RWPE2 (cell line): ENCODE results near the gene ECI1.

Experiments used
- ATAC-seq: fragments of 200-7000 bp; cut with Tn5 transposase; 3 replicates; pipeline ENCODE4 v1.9.1; 2021; ENCODE audit warnings: low read depth
- DNase-seq: peaks from one replicate; pipeline ENCODE4 v3.0.0-alpha.2; 2020; ENCODE audit warnings: low spot score
- H3K27ac ChIP-seq: fragments of 450-650 bp; 2 replicates; pipeline ENCODE4 v1.5.1; 2017; ENCODE audit warnings: mild to moderate bottlenecking; ENCODE audit not compliant: poor library complexity, severe bottlenecking
- H3K27me3 ChIP-seq: fragments of 250-450 bp; sonication (Bioruptor Pico); 2 replicates; pipeline ENCODE4 v1.5.1; 2021; ENCODE audit warnings: mild to moderate bottlenecking, moderate library complexity; ENCODE audit not compliant: insufficient read depth, poor library complexity, severe bottlenecking
- H3K36me3 ChIP-seq: fragments of 250-450 bp; sonication (Bioruptor Pico); 2 replicates; pipeline ENCODE4 v1.5.1; 2020; ENCODE audit warnings: low read depth, mild to moderate bottlenecking, moderate library complexity
- H3K4me1 ChIP-seq: fragments of 250-450 bp; sonication (Bioruptor Pico); 2 replicates; pipeline ENCODE4 v1.5.1; 2021; ENCODE audit warnings: mild to moderate bottlenecking, moderate library complexity; ENCODE audit not compliant: insufficient read depth, poor library complexity, severe bottlenecking
- H3K4me3 ChIP-seq: fragments of 250-450 bp; sonication (Bioruptor Pico); 2 replicates; pipeline ENCODE4 v1.5.1; 2021; ENCODE audit warnings: mild to moderate bottlenecking, moderate library complexity; ENCODE audit not compliant: severe bottlenecking
- H3K9me3 ChIP-seq: fragments of 250-450 bp; sonication (Bioruptor Pico); 2 replicates; pipeline ENCODE4 v1.5.1; 2021; ENCODE audit warnings: mild to moderate bottlenecking, moderate library complexity; ENCODE audit not compliant: severe bottlenecking
- TF ChIP-seq, protein P1 (sequence below): fragments of 450-650 bp; IDR thresholded peaks from one replicate; pipeline ENCODE4 v1.5.1; 2017; ENCODE audit warnings: mild to moderate bottlenecking, moderate library complexity; ENCODE audit not compliant: poor library complexity, severe bottlenecking

ECI1 gene

DNA sequence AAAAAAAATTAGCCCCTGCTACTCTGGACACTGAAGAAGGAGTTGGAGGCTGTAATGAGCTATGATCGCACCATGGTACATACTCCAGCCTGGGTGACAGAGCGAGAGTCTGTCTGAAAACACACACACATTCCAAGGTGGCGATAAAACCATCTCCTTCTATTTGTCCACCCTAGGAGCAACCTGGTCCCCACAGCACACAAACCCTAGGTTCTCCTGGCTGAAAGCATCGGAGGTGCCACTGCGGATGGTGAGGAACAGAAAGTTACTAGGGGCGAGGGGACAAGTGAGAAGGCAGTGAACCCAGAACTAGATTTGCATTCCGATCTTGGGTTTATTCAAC is 1.4 kb upstream of the ECI1 start:
- Histone ChIP-seq H3K36me3 (peaks cover 71% of the 10 kb centered on the region), H3K4me3 (no peak overlapping the region), H3K9me3 (no peaks in the 10 kb centered on the region), H3K27me3 (no peaks in the 10 kb centered on the region), H3K4me1 (peaks cover 10% of the 10 kb centered on the region), H3K27ac (peak overlapping the region; percentile 85)
- no peak for DNase-seq
- TF ChIP-seq, protein P1, sequence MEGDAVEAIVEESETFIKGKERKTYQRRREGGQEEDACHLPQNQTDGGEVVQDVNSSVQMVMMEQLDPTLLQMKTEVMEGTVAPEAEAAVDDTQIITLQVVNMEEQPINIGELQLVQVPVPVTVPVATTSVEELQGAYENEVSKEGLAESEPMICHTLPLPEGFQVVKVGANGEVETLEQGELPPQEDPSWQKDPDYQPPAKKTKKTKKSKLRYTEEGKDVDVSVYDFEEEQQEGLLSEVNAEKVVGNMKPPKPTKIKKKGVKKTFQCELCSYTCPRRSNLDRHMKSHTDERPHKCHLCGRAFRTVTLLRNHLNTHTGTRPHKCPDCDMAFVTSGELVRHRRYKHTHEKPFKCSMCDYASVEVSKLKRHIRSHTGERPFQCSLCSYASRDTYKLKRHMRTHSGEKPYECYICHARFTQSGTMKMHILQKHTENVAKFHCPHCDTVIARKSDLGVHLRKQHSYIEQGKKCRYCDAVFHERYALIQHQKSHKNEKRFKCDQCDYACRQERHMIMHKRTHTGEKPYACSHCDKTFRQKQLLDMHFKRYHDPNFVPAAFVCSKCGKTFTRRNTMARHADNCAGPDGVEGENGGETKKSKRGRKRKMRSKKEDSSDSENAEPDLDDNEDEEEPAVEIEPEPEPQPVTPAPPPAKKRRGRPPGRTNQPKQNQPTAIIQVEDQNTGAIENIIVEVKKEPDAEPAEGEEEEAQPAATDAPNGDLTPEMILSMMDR, result no peak
- no peak for ATAC-seq

DNA sequence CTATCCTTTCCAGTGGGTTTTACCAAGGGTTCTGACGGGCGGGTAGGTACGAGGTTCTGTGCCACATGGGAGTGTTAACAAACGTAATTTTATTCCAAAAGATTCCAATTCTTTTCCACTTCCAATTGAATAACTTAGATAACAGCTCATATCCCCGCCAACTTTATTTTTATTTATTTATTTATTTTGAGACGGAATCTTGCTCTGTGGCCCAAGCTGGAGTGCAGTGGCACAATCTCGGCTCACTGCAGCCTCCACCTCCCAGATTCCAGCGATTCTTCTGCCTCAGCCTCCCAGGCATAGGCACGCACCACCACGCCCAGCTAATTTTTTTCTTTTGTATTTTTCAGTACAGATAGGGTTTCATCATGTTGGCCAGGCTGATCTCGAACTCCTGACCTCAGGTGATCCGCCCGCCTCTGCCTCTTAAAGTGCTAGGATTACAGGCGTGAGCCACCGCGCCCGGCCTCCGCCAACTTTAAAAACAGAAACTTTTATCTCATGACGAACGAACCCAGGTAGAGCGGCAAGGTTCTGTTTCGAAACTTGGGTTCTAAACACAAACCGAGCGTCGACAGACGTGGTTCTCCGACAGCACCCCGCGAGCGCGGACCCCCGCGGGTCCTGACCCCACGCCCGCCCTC is 613 bp downstream of the ECI1 start:
- H3K4me3 ChIP-seq, result peak overlapping the region; percentile 86
- H3K9me3 ChIP-seq, result no peaks in the 10 kb centered on the region
- TF ChIP-seq, protein P1, result no peak
- no peaks in the 10 kb centered on the region for H3K27me3 ChIP-seq
- H3K27ac ChIP-seq, result peak overlapping the region; percentile 85
- DNase-seq (no peak), ATAC-seq (peak; percentile 1; the same call in 1 of the 3 replicates)
- H3K4me1 ChIP-seq, result peaks cover 10% of the 10 kb centered on the region
- peaks cover 70% of the 10 kb centered on the region for H3K36me3 ChIP-seq

DNA sequence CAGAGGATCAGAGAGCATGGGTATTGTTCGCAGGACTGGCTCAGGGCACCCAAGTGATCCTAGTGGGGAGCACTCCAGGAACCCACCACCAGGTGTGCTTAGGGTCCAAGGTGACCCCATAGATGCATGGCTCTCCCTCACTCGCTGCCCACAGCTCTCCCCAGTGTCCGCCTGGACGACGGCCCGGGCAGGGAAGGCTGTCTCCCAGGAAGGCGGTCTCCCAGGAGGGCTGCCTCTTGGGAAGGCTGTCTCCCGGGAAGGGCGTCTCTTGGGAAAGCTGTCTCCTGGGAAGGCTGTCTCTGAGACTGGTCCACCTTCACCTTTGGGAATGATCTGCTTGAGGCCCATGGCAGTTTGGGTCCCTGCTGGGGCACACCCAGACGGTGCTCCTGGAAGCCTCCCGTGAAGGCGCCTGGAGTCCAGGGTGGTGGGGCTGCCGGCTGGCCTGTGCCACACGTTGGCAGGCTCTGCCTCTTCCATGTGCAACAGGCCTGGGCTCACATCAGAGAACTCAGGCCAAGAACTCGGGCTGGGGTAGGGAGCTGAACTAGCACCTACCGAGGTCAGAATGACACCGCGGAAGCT is 5.0 kb downstream of the ECI1 start:
- DNase-seq (no peak), ATAC-seq (no peak)
- Histone ChIP-seq H3K4me1 (no peaks in the 10 kb centered on the region), H3K4me3 (no peak overlapping the region), H3K9me3 (no peaks in the 10 kb centered on the region), H3K27ac (no peak overlapping the region), H3K27me3 (no peaks in the 10 kb centered on the region), H3K36me3 (peaks cover 73% of the 10 kb centered on the region)
- TF ChIP-seq, protein P1, result no peak

DNA sequence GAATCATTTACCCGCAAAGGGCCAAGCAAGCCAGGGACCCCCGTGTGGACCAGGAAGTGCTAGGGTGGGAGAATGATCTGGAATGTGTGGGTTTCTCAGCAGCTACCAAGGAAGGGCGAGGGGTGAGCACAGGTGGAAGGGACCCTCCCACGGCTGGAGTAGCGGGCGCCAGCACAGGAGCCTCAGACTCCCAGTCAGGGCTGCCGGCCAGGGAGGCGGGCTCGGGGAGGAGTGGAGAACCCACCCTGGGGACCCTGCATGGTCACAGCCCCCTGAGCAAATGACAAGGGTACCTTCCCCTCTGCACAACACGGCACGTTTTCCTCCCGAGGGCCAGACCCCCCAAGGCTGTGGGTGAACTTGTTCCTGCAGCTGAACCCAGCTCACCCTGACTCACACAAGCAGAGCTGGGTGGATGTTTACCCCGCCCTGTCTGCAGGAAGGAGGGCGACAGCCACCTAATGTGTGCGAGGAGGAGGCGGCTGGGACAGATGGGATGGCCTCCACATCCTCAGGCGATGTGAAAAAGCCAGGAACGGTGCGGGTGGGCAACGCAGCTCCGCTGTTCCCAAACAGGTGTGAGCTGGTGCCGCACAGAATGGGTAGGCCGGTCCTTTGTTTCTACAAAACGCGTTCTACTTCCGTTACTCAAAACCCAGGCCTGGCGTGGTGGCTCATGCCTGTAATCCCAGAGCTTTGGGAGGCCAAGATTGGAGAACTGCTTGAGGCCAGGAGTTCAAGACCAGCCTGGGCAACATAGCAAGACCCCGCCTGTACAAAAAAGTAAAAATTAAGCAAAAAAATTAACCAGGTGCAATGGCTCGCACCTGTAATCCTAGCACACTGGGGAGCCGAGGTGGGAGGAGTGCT is 6.2 kb downstream of the ECI1 start:
- no peak overlapping the region for H3K27ac ChIP-seq
- no peak for DNase-seq
- H3K9me3 ChIP-seq, result no peaks in the 10 kb centered on the region

More for the DNA sequence above, 6.2 kb downstream of the ECI1 start:
- ATAC-seq, result peak; percentile 9; the same call in 1 of the 3 replicates
- Histone ChIP-seq H3K4me3 (no peak overlapping the region), H3K36me3 (peaks cover 73% of the 10 kb centered on the region), H3K4me1 (no peaks in the 10 kb centered on the region), H3K27me3 (no peaks in the 10 kb centered on the region)
- TF ChIP-seq, protein P1, result no peak
